Endothelial cell (in vitro differentiated cells): Measurements from ENCODE around the gene BCL11A. TPM values are rescaled to one million over a fixed set of nuclear protein-coding genes. Genes with fewer than 3 reads are reported as not detected.

ENCODE experiments used
- DNase-seq: peaks from one replicate; pipeline ENCODE4 v3.0.0; 2021; ENCODE audit warnings: low spot score
- H3K27ac Mint-ChIP-seq: one replicate; pipeline ENCODE4 v1.8.0; 2021; ENCODE audit warnings: mixed read lengths, inconsistent platforms; ENCODE audit not compliant: unreplicated experiment
- H3K27me3 Mint-ChIP-seq: one replicate; pipeline ENCODE4 v1.8.0; 2021; ENCODE audit warnings: mild to moderate bottlenecking, moderate library complexity, mixed read lengths, inconsistent platforms; ENCODE audit not compliant: unreplicated experiment
- H3K36me3 Mint-ChIP-seq: one replicate; pipeline ENCODE4 v1.8.0; 2021; ENCODE audit warnings: mild to moderate bottlenecking, low read depth, mixed read lengths, inconsistent platforms; ENCODE audit not compliant: unreplicated experiment
- H3K4me1 Mint-ChIP-seq: one replicate; pipeline ENCODE4 v1.8.0; 2021; ENCODE audit warnings: mild to moderate bottlenecking, mixed read lengths, inconsistent platforms; ENCODE audit not compliant: unreplicated experiment
- H3K4me3 Mint-ChIP-seq: one replicate; pipeline ENCODE4 v1.8.0; 2021; ENCODE audit warnings: mild to moderate bottlenecking, mixed read lengths, inconsistent platforms; ENCODE audit not compliant: unreplicated experiment
- H3K9me3 Mint-ChIP-seq: one replicate; pipeline ENCODE4 v1.8.0; 2021; ENCODE audit warnings: mixed read lengths, inconsistent platforms; ENCODE audit not compliant: unreplicated experiment
- CTCF ChIP-seq: fragments of 200-600 bp; sonication (generic); IDR thresholded peaks from one replicate; pipeline ENCODE4 v1.5.0; 2021; ENCODE audit warnings: antibody characterized with exemption; ENCODE audit not compliant: unreplicated experiment
- total RNA-seq: library from RNA; stranded (reverse); fragmentation: NEBNext Ultra II Directional; extraction: Animal tissue kit (Norgen Biotek cat#: 25700); gene quantifications from one replicate; pipeline ENCODE4 v1.2.1, GENCODE V29; 2021; ENCODE audit not compliant: unreplicated experiment

BCL11A gene
- total RNA-seq, 1 donor from 2014 or later: 9.6 TPM

- Mint-ChIP-seq H3K4me3 (no peak overlapping the region), H3K36me3 (no peaks in the 10 kb centered on the region), H3K4me1 (peaks cover 24% of the 10 kb centered on the region), H3K27ac (no peak overlapping the region), H3K27me3 (peaks cover 3% of the 10 kb centered on the region), H3K9me3 (no peaks in the 10 kb centered on the region)
- no peak for DNase-seq
- no peak for TF ChIP-seq CTCF
Measured at GRCh38 chr2:60487174-60487573, 66.3 kb downstream of the BCL11A start.

- Mint-ChIP-seq H3K27ac (no peak overlapping the region), H3K9me3 (no peaks in the 10 kb centered on the region), H3K4me3 (no peak overlapping the region), H3K4me1 (peaks cover 28% of the 10 kb centered on the region), H3K27me3 (peaks cover 5% of the 10 kb centered on the region), H3K36me3 (no peaks in the 10 kb centered on the region)
- TF ChIP-seq CTCF: no peak
- DNase-seq: no peak
Measured at GRCh38 chr2:60486551-60486950, 66.9 kb downstream of the BCL11A start.

GRCh38 chr2:60486067-60486466 lies 67.4 kb downstream of the BCL11A start:
- DNase-seq: no peak
- Mint-ChIP-seq H3K27me3 (peaks cover 5% of the 10 kb centered on the region), H3K36me3 (no peaks in the 10 kb centered on the region), H3K4me3 (no peak overlapping the region), H3K27ac (no peak overlapping the region), H3K9me3 (no peaks in the 10 kb centered on the region), H3K4me1 (peaks cover 28% of the 10 kb centered on the region)
- TF ChIP-seq CTCF: no peak

- H3K4me3 Mint-ChIP-seq: no peak overlapping the region
Measured at GRCh38 chr2:60485550-60485949, 67.9 kb downstream of the BCL11A start.

GRCh38 chr2:60485055-60485454 lies 68.4 kb downstream of the BCL11A start:
- no peak for DNase-seq
- H3K9me3 Mint-ChIP-seq: no peaks in the 10 kb centered on the region
- H3K27me3 Mint-ChIP-seq: peaks cover 5% of the 10 kb centered on the region
- H3K27ac Mint-ChIP-seq: no peak overlapping the region
- no peaks in the 10 kb centered on the region for H3K36me3 Mint-ChIP-seq
- no peak for TF ChIP-seq CTCF
- H3K4me3 Mint-ChIP-seq: no peak overlapping the region
- H3K4me1 Mint-ChIP-seq: peaks cover 28% of the 10 kb centered on the region

More at GRCh38 chr2:60485550-60485949, 67.9 kb downstream of the BCL11A start:
- Mint-ChIP-seq H3K9me3 (no peaks in the 10 kb centered on the region), H3K36me3 (no peaks in the 10 kb centered on the region), H3K27ac (no peak overlapping the region), H3K27me3 (peaks cover 5% of the 10 kb centered on the region), H3K4me1 (peaks cover 28% of the 10 kb centered on the region)
- no peak for DNase-seq
- TF ChIP-seq CTCF: no peak
